WTC11 (cell line): ENCODE measurements around the gene RAB11FIP5. TPM values are rescaled to one million over a fixed set of nuclear protein-coding genes. Genes with fewer than 3 reads are reported as not detected.

Experiments used
- ATAC-seq: fragments of 200-7000 bp; cut with Tn5 transposase; 2 replicates; pipeline ENCODE4 v1.10.0; 2021; ENCODE audit warnings: mild to moderate bottlenecking, moderate library complexity
- CTCF ChIA-PET: fragments of 300-600 bp; sonication (Branson Sonifier 250); formaldehyde crosslinking; loops from one replicate; lab custom pipeline; 2021; ENCODE audit warnings: antibody characterized with exemption; lab: Charles Lee
- POLR2A ChIA-PET: fragments of 350-600 bp; sonication (Branson Sonifier 250); formaldehyde crosslinking; loops from one replicate; lab custom pipeline; 2021; ENCODE audit warnings: antibody characterized with exemption; lab: Charles Lee
- DNase-seq: peaks from one replicate; pipeline ENCODE4 v3.0.0; 2021; ENCODE audit warnings: low spot score
- H3K27ac Mint-ChIP-seq: 2 replicates; pipeline ENCODE4 v1.8.0; 2021; ENCODE audit warnings: mixed read lengths
- H3K27me3 Mint-ChIP-seq: 2 replicates; pipeline ENCODE4 v1.8.0; 2021; ENCODE audit warnings: low read depth, mild to moderate bottlenecking, moderate library complexity, mixed read lengths
- H3K36me3 Mint-ChIP-seq: 2 replicates; pipeline ENCODE4 v1.8.0; 2021; ENCODE audit warnings: mixed read lengths
- H3K4me1 Mint-ChIP-seq: 2 replicates; pipeline ENCODE4 v1.8.0; 2022; ENCODE audit warnings: mixed read lengths
- H3K4me3 Mint-ChIP-seq: 2 replicates; pipeline ENCODE4 v1.8.0; 2021; ENCODE audit warnings: mild to moderate bottlenecking, moderate library complexity, mixed read lengths
- H3K9me3 Mint-ChIP-seq: 2 replicates; pipeline ENCODE4 v1.8.0; 2021; ENCODE audit warnings: mixed read lengths
- EMX1 ChIP-seq: fragments of 250-450 bp; sonication (Bioruptor Pico); IDR thresholded peaks from 2 replicates; pipeline ENCODE4 v1.8.0; 2021; ENCODE audit warnings: mild to moderate bottlenecking
- ESRRA ChIP-seq: sonication (generic); formaldehyde crosslinking; IDR thresholded peaks from 2 replicates; pipeline ENCODE4 v1.8.1; 2022; ENCODE audit warnings: mild to moderate bottlenecking, missing genetic modification reagents, borderline replicate concordance
- FOXK1 ChIP-seq: sonication (generic); formaldehyde crosslinking; IDR thresholded peaks from 2 replicates; pipeline ENCODE4 v1.8.0; 2022; ENCODE audit warnings: mild to moderate bottlenecking, moderate library complexity, missing genetic modification reagents
- GABPB1 ChIP-seq: sonication (generic); formaldehyde crosslinking; IDR thresholded peaks from 2 replicates; pipeline ENCODE4 v1.8.1; 2023; ENCODE audit warnings: mild to moderate bottlenecking, missing genetic modification reagents
- HMGA2 ChIP-seq: fragments of 250-450 bp; sonication (Bioruptor Pico); IDR thresholded peaks from 2 replicates; pipeline ENCODE4 v1.4.0; 2021; ENCODE audit warnings: mild to moderate bottlenecking, moderate library complexity
- MXD4 ChIP-seq: fragments of 250-450 bp; sonication (Bioruptor Pico); IDR thresholded peaks from 2 replicates; pipeline ENCODE4 v1.8.0; 2021; ENCODE audit warnings: mild to moderate bottlenecking, moderate library complexity, borderline replicate concordance
- NFATC4 ChIP-seq: fragments of 250-450 bp; sonication (Bioruptor Pico); IDR thresholded peaks from 2 replicates; pipeline ENCODE4 v1.9.0; 2021; ENCODE audit warnings: mild to moderate bottlenecking
- TCF7 ChIP-seq: sonication (generic); formaldehyde crosslinking; IDR thresholded peaks from 2 replicates; pipeline ENCODE4 v1.8.0; 2022; ENCODE audit warnings: mild to moderate bottlenecking, low read depth, missing genetic modification reagents, moderate library complexity
- ZNF121 ChIP-seq: sonication (generic); formaldehyde crosslinking; IDR thresholded peaks from 2 replicates; pipeline ENCODE4 v1.8.0; 2023; ENCODE audit warnings: missing genetic modification reagents
- ZNF232 ChIP-seq: sonication (generic); formaldehyde crosslinking; IDR thresholded peaks from 2 replicates; pipeline ENCODE4 v1.8.0; 2022; ENCODE audit warnings: mild to moderate bottlenecking, missing genetic modification reagents
- total RNA-seq: library from RNA; stranded (reverse); gene quantifications from 3 replicates; pipeline ENCODE4 v1.2.3, GENCODE V29; 2021
- TF ChIP-seq, protein P1 (sequence below): sonication (generic); formaldehyde crosslinking; IDR thresholded peaks from 2 replicates; pipeline ENCODE4 v1.8.0; 2023; ENCODE audit warnings: missing genetic modification reagents, mild to moderate bottlenecking, borderline replicate concordance
- TF ChIP-seq, protein P2 (sequence below): fragments of 250-450 bp; sonication (Bioruptor Pico); IDR thresholded peaks from 2 replicates; pipeline ENCODE4 v1.9.0; 2021; ENCODE audit warnings: mild to moderate bottlenecking, borderline replicate concordance
- TF ChIP-seq, protein P3 (sequence below): sonication (generic); formaldehyde crosslinking; IDR thresholded peaks from 2 replicates; pipeline ENCODE4 v1.8.0; 2023; ENCODE audit warnings: mild to moderate bottlenecking, missing genetic modification reagents
- TF ChIP-seq, protein P4 (sequence below): fragments of 250-450 bp; sonication (Bioruptor Pico); IDR thresholded peaks from 2 replicates; pipeline ENCODE4 v1.9.0; 2021; ENCODE audit warnings: mild to moderate bottlenecking

The RAB11FIP5 gene
- total RNA-seq, 1 experiment from 2014 or later: 16.0 TPM

DNA sequence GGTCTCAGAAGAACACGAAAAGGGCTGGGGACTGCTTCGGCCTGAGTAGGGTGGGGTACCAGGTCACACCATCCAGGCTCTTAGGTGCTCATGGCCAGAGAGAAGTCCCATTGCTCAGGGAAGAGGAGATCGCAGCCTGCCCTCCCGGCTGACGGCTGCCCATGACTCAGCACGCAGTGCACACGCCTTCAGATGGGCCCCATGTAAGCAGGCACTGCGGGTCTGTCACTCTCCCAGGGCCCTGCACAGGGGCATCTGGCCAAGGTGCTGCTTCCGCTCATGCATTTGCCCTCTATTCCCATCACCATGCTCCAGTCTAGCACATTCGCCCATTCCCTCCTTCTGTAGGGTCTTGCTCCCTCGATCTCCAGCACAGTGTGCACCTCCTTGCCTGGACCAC, 76.0 kb downstream of the RAB11FIP5 start:
- H3K27me3 Mint-ChIP-seq: no peaks in the 10 kb centered on the region
- CTCF ChIA-PET: interaction anchor here (0.7 to 2.5 kb wide), 23 partner anchors 12 to 176 kb away, joined by 3 to 20 read pairs (median 4); partner anchors contain the start of genes EMX1 and SPR
- no peak for TF ChIP-seq FOXK1
- POLR2A ChIA-PET: interaction anchor here (0.6 kb wide), 1 partner anchor 17 kb away, joined by 4 read pairs; no protein-coding TSS in a partner anchor
- H3K36me3 Mint-ChIP-seq: no peaks in the 10 kb centered on the region
- ATAC-seq (peak; percentile 6; the same call in 1 of the 2 replicates), DNase-seq (no peak)
- peaks cover 19% of the 10 kb centered on the region for H3K4me1 Mint-ChIP-seq
- no peak overlapping the region for H3K27ac Mint-ChIP-seq
- no peaks in the 10 kb centered on the region for H3K9me3 Mint-ChIP-seq
- no peak overlapping the region for H3K4me3 Mint-ChIP-seq

DNA sequence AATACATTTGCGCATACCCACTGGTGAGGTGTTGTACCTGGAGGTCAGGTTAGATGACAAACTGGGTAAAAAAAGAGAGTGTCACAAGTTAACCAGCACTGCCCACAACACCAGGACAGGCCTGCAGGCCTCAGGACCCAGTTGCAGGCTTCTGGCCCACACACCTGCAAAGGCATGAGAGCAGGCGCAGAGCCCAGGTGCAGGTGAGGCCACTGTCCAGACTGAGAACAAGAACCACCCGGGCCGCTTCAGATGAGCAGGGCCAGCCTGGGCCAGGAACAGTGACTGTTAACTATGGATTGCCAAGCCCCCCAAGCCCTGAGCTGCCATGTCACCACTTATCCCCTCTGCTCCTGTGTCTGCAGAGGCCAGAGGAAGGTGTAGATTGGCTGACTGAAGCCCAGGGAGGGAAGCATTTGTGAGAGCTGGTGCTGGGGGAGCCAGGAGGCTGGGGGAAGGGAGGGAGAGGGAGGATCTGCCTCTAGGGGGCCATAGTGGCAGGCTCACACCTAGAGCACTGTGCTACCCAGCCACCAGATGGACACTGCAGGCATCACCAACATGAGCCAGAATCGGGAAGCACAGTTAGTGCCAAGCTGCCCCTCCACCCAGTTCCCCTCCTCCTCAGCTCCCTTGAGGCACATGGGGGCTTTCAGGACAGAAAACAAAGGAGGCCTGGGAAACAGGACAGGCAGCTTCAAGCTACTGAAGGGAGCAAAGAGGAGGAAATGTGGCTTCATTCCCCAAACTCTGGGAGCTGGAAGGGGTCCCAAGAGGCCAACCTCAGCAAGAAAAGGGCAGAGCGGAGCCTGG, 76.6 kb downstream of the RAB11FIP5 start:
- POLR2A ChIA-PET: interaction anchor here (0.6 to 0.7 kb wide), 2 partner anchors 17 to 140 kb away, joined by 4 to 12 read pairs; no protein-coding TSS in a partner anchor
- Mint-ChIP-seq H3K4me1 (peaks cover 19% of the 10 kb centered on the region), H3K27ac (no peak overlapping the region), H3K4me3 (no peak overlapping the region), H3K9me3 (no peaks in the 10 kb centered on the region), H3K27me3 (no peaks in the 10 kb centered on the region), H3K36me3 (no peaks in the 10 kb centered on the region)
- peak; percentile 53 for DNase-seq
- CTCF ChIA-PET: interaction anchor here (0.7 to 2.5 kb wide), 23 partner anchors 12 to 176 kb away, joined by 3 to 20 read pairs (median 4); partner anchors contain the start of genes EMX1 and SPR
- TF ChIP-seq ZNF121 (CRISPR knock-in tag) (peak; percentile 81), GABPB1 (CRISPR knock-in tag) (no peak)
- ATAC-seq: peak; percentile 97

DNA sequence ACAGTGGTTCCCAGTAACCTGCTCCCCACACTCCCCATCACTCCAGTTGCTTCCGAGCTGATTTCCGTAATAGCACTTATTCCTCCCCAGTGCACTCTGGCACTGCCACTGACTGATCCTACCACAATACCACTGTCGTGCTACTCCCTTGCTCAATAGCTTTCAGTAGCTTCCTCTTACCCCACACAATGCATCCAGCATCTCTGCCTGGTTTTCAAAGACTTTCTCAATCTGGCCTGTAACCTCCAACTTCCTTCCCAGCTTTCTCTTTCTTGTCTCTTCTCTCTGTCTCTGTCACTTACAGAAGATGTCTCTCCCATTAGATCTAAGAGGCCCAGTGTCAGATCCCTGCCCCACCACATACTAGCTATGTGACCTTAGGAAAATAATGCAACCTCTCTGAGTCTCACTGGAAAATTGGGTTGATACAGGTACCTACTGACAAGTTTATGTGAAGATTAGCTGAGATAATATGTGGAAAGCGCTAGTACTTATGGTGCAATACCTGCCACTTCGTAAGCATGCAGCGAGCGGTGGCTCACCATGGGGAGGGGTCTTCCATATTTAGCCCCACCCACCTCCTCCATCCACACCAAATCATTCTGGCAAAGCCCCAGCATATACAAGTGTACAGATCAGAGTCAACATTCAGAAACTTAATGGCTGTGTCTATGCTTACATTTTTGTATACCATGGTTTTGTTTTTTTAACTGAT, 77.9 kb downstream of the RAB11FIP5 start:
- CTCF ChIA-PET: interaction anchor here (0.7 to 1.9 kb wide), 6 partner anchors 11 to 143 kb away, joined by 3 to 6 read pairs (median 4); no protein-coding TSS in a partner anchor
- DNase-seq: no peak
- H3K4me1 Mint-ChIP-seq: peaks cover 19% of the 10 kb centered on the region
- POLR2A ChIA-PET: interaction anchor here (0.5 to 0.6 kb wide), 2 partner anchors 215 to 497 kb away, joined by 4 to 7 read pairs; no protein-coding TSS in a partner anchor
- H3K36me3 Mint-ChIP-seq: no peaks in the 10 kb centered on the region
- H3K9me3 Mint-ChIP-seq: no peaks in the 10 kb centered on the region
- no peak overlapping the region for H3K27ac Mint-ChIP-seq
- no peaks in the 10 kb centered on the region for H3K27me3 Mint-ChIP-seq
- ATAC-seq: no peak
- H3K4me3 Mint-ChIP-seq: no peak overlapping the region
- no peak for TF ChIP-seq EMX1 (CRISPR knock-in tag)
- no peak for TF ChIP-seq MXD4
- TF ChIP-seq HMGA2: no peak
- no peak for TF ChIP-seq ESRRA (CRISPR knock-in tag)
- no peak for TF ChIP-seq NFATC4 (CRISPR knock-in tag)
- no peak for TF ChIP-seq TCF7 (CRISPR knock-in tag)
- TF ChIP-seq, protein P1, sequence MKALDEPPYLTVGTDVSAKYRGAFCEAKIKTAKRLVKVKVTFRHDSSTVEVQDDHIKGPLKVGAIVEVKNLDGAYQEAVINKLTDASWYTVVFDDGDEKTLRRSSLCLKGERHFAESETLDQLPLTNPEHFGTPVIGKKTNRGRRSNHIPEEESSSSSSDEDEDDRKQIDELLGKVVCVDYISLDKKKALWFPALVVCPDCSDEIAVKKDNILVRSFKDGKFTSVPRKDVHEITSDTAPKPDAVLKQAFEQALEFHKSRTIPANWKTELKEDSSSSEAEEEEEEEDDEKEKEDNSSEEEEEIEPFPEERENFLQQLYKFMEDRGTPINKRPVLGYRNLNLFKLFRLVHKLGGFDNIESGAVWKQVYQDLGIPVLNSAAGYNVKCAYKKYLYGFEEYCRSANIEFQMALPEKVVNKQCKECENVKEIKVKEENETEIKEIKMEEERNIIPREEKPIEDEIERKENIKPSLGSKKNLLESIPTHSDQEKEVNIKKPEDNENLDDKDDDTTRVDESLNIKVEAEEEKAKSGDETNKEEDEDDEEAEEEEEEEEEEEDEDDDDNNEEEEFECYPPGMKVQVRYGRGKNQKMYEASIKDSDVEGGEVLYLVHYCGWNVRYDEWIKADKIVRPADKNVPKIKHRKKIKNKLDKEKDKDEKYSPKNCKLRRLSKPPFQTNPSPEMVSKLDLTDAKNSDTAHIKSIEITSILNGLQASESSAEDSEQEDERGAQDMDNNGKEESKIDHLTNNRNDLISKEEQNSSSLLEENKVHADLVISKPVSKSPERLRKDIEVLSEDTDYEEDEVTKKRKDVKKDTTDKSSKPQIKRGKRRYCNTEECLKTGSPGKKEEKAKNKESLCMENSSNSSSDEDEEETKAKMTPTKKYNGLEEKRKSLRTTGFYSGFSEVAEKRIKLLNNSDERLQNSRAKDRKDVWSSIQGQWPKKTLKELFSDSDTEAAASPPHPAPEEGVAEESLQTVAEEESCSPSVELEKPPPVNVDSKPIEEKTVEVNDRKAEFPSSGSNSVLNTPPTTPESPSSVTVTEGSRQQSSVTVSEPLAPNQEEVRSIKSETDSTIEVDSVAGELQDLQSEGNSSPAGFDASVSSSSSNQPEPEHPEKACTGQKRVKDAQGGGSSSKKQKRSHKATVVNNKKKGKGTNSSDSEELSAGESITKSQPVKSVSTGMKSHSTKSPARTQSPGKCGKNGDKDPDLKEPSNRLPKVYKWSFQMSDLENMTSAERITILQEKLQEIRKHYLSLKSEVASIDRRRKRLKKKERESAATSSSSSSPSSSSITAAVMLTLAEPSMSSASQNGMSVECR (CRISPR knock-in tag): no peak
- TF ChIP-seq ZNF232: no peak
- TF ChIP-seq, protein P2, sequence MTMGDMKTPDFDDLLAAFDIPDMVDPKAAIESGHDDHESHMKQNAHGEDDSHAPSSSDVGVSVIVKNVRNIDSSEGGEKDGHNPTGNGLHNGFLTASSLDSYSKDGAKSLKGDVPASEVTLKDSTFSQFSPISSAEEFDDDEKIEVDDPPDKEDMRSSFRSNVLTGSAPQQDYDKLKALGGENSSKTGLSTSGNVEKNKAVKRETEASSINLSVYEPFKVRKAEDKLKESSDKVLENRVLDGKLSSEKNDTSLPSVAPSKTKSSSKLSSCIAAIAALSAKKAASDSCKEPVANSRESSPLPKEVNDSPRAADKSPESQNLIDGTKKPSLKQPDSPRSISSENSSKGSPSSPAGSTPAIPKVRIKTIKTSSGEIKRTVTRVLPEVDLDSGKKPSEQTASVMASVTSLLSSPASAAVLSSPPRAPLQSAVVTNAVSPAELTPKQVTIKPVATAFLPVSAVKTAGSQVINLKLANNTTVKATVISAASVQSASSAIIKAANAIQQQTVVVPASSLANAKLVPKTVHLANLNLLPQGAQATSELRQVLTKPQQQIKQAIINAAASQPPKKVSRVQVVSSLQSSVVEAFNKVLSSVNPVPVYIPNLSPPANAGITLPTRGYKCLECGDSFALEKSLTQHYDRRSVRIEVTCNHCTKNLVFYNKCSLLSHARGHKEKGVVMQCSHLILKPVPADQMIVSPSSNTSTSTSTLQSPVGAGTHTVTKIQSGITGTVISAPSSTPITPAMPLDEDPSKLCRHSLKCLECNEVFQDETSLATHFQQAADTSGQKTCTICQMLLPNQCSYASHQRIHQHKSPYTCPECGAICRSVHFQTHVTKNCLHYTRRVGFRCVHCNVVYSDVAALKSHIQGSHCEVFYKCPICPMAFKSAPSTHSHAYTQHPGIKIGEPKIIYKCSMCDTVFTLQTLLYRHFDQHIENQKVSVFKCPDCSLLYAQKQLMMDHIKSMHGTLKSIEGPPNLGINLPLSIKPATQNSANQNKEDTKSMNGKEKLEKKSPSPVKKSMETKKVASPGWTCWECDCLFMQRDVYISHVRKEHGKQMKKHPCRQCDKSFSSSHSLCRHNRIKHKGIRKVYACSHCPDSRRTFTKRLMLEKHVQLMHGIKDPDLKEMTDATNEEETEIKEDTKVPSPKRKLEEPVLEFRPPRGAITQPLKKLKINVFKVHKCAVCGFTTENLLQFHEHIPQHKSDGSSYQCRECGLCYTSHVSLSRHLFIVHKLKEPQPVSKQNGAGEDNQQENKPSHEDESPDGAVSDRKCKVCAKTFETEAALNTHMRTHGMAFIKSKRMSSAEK (CRISPR knock-in tag): no peak
- TF ChIP-seq, protein P3, sequence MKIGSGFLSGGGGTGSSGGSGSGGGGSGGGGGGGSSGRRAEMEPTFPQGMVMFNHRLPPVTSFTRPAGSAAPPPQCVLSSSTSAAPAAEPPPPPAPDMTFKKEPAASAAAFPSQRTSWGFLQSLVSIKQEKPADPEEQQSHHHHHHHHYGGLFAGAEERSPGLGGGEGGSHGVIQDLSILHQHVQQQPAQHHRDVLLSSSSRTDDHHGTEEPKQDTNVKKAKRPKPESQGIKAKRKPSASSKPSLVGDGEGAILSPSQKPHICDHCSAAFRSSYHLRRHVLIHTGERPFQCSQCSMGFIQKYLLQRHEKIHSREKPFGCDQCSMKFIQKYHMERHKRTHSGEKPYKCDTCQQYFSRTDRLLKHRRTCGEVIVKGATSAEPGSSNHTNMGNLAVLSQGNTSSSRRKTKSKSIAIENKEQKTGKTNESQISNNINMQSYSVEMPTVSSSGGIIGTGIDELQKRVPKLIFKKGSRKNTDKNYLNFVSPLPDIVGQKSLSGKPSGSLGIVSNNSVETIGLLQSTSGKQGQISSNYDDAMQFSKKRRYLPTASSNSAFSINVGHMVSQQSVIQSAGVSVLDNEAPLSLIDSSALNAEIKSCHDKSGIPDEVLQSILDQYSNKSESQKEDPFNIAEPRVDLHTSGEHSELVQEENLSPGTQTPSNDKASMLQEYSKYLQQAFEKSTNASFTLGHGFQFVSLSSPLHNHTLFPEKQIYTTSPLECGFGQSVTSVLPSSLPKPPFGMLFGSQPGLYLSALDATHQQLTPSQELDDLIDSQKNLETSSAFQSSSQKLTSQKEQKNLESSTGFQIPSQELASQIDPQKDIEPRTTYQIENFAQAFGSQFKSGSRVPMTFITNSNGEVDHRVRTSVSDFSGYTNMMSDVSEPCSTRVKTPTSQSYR: no peak
- TF ChIP-seq, protein P4, sequence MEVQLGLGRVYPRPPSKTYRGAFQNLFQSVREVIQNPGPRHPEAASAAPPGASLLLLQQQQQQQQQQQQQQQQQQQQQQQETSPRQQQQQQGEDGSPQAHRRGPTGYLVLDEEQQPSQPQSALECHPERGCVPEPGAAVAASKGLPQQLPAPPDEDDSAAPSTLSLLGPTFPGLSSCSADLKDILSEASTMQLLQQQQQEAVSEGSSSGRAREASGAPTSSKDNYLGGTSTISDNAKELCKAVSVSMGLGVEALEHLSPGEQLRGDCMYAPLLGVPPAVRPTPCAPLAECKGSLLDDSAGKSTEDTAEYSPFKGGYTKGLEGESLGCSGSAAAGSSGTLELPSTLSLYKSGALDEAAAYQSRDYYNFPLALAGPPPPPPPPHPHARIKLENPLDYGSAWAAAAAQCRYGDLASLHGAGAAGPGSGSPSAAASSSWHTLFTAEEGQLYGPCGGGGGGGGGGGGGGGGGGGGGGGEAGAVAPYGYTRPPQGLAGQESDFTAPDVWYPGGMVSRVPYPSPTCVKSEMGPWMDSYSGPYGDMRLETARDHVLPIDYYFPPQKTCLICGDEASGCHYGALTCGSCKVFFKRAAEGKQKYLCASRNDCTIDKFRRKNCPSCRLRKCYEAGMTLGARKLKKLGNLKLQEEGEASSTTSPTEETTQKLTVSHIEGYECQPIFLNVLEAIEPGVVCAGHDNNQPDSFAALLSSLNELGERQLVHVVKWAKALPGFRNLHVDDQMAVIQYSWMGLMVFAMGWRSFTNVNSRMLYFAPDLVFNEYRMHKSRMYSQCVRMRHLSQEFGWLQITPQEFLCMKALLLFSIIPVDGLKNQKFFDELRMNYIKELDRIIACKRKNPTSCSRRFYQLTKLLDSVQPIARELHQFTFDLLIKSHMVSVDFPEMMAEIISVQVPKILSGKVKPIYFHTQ (CRISPR knock-in tag): no peak
